SU-DHL-6 (cell line): ENCODE results near the gene CXCL8.

Experiments used
- H2AFZ ChIP-seq: fragments of 200-600 bp; sonication (generic); 2 replicates; pipeline ENCODE4 v1.6.1; 2014; ENCODE audit warnings: low read depth, mild to moderate bottlenecking, moderate library complexity, mixed read lengths, antibody characterized with exemption, low read length; ENCODE audit not compliant: severe bottlenecking
- H3F3A ChIP-seq: fragments of 200-600 bp; shearing (Covaris generic); 2 replicates; pipeline ENCODE4 v1.6.0; 2016; ENCODE audit warnings: antibody characterized with exemption, mild to moderate bottlenecking; ENCODE audit not compliant: insufficient read depth
- H3K27ac ChIP-seq: fragments of 200-600 bp; sonication (generic); 2 replicates; pipeline ENCODE4 v1.5.1; 2016; ENCODE audit warnings: low read depth, mild to moderate bottlenecking, low read length, moderate library complexity, mixed read lengths
- H3K27me3 ChIP-seq: fragments of 200-600 bp; sonication (generic), shearing (Covaris generic); 2 replicates; pipeline ENCODE4 v1.6.0; 2014; ENCODE audit warnings: mild to moderate bottlenecking, low read length
- H3K36me3 ChIP-seq: fragments of 200-600 bp; sonication (generic); 2 replicates; pipeline ENCODE4 v1.6.1; 2014; ENCODE audit warnings: mild to moderate bottlenecking, low read length, mixed read lengths
- H3K4me2 ChIP-seq: fragments of 300-600, 200-600 bp; shearing (Covaris generic), sonication (generic); 2 replicates; pipeline ENCODE4 v1.6.0; 2014; ENCODE audit warnings: low read length, low read depth, mild to moderate bottlenecking; ENCODE audit not compliant: poor library complexity, severe bottlenecking
- H3K4me3 ChIP-seq: fragments of 200-600 bp; sonication (generic); 2 replicates; pipeline ENCODE4 v1.5.1; 2014; ENCODE audit warnings: antibody characterized with exemption, low read length, mild to moderate bottlenecking, mixed read lengths; ENCODE audit not compliant: insufficient read depth, poor library complexity, severe bottlenecking
- H3K79me2 ChIP-seq: fragments of 200-600 bp; sonication (generic); 2 replicates; pipeline ENCODE4 v1.6.1; 2014; ENCODE audit warnings: mild to moderate bottlenecking, low read length, moderate library complexity; ENCODE audit not compliant: insufficient read depth
- H3K9ac ChIP-seq: fragments of 200-600 bp; sonication (generic); 2 replicates; pipeline ENCODE4 v1.7.0; 2014; ENCODE audit warnings: mild to moderate bottlenecking, low read length
- H3K9me2 ChIP-seq: fragments of 200-600 bp; sonication (generic); replicated peaks from 2 replicates; pipeline ENCODE4 v1.6.1; 2014; ENCODE audit warnings: low read length; ENCODE audit not compliant: insufficient read depth
- H3K9me3 ChIP-seq: fragments of 200-600 bp; sonication (generic); 2 replicates; pipeline ENCODE4 v1.6.1; 2014; ENCODE audit warnings: low read length, mixed read lengths; ENCODE audit not compliant: insufficient read depth
- H4K20me1 ChIP-seq: fragments of 200-600 bp; sonication (generic); 2 replicates; pipeline ENCODE4 v1.6.1; 2014; ENCODE audit warnings: low read depth, mild to moderate bottlenecking, antibody characterized with exemption, low read length, moderate library complexity, mixed read lengths
- CTCF ChIP-seq: fragments of 200-600 bp; sonication (generic); IDR thresholded peaks from one replicate; pipeline ENCODE4 v1.5.1; 2017; ENCODE audit warnings: antibody characterized with exemption, mild to moderate bottlenecking, low read length, moderate library complexity; ENCODE audit not compliant: insufficient read depth, poor library complexity, severe bottlenecking
- EZH2phosphoT487 ChIP-seq: fragments of 200-600 bp; sonication (generic), shearing (Covaris generic); conservative IDR thresholded peaks from 2 replicates; pipeline ENCODE4 v1.6.1; 2018; ENCODE audit warnings: mild to moderate bottlenecking, antibody characterized with exemption, low read length, moderate library complexity, mixed read lengths

The CXCL8 gene

GRCh38 chr4:73711989-73712388 is 28.4 kb upstream of the CXCL8 start:
- Histone ChIP-seq H3K4me2 (no peak overlapping the region), H2AFZ (no peak overlapping the region), H3K9me2 (no peaks in the 10 kb centered on the region), H3K79me2 (no peaks in the 10 kb centered on the region), H3K27ac (no peak overlapping the region), H3K9ac (no peak overlapping the region), H3K9me3 (no peaks in the 10 kb centered on the region), H3K27me3 (no peaks in the 10 kb centered on the region), H3K36me3 (no peaks in the 10 kb centered on the region), H4K20me1 (no peaks in the 10 kb centered on the region), H3F3A (no peaks in the 10 kb centered on the region), H3K4me3 (no peak overlapping the region)
- TF ChIP-seq EZH2phosphoT487 (no peak), CTCF (no peak)

- H3K9me3 ChIP-seq, result no peaks in the 10 kb centered on the region
- TF ChIP-seq CTCF (no peak), EZH2phosphoT487 (no peak)
- H3K27ac ChIP-seq, result no peak overlapping the region
- H2AFZ ChIP-seq, result no peak overlapping the region
- no peaks in the 10 kb centered on the region for H3F3A ChIP-seq
- H3K4me3 ChIP-seq, result no peak overlapping the region
- H3K9me2 ChIP-seq, result no peaks in the 10 kb centered on the region
- no peaks in the 10 kb centered on the region for H3K27me3 ChIP-seq
- H3K9ac ChIP-seq, result no peak overlapping the region
- no peaks in the 10 kb centered on the region for H3K36me3 ChIP-seq
- H3K79me2 ChIP-seq, result no peaks in the 10 kb centered on the region
- H4K20me1 ChIP-seq, result no peaks in the 10 kb centered on the region
- H3K4me2 ChIP-seq, result no peak overlapping the region
These were observed 26.7 kb upstream of the CXCL8 start for GRCh38 chr4:73713650-73714049.

- Histone ChIP-seq H3K36me3 (no peaks in the 10 kb centered on the region), H3K4me3 (no peak overlapping the region), H3F3A (no peaks in the 10 kb centered on the region), H3K4me2 (no peak overlapping the region), H4K20me1 (no peaks in the 10 kb centered on the region), H2AFZ (no peak overlapping the region), H3K27me3 (no peaks in the 10 kb centered on the region), H3K9me3 (no peaks in the 10 kb centered on the region), H3K9ac (no peak overlapping the region), H3K9me2 (no peaks in the 10 kb centered on the region), H3K79me2 (no peaks in the 10 kb centered on the region), H3K27ac (no peak overlapping the region)
- no peak for TF ChIP-seq EZH2phosphoT487
- TF ChIP-seq CTCF, result no peak
These were observed 25.7 kb upstream of the CXCL8 start for GRCh38 chr4:73714647-73715046.

GRCh38 chr4:73715659-73716058 is 24.7 kb upstream of the CXCL8 start:
- Histone ChIP-seq H3K79me2 (no peaks in the 10 kb centered on the region), H3K4me3 (no peak overlapping the region), H2AFZ (no peak overlapping the region), H3K27ac (no peak overlapping the region), H3K9me3 (no peaks in the 10 kb centered on the region), H3K27me3 (no peaks in the 10 kb centered on the region), H4K20me1 (no peaks in the 10 kb centered on the region), H3K36me3 (no peaks in the 10 kb centered on the region), H3K9me2 (no peaks in the 10 kb centered on the region), H3K4me2 (no peak overlapping the region), H3F3A (no peaks in the 10 kb centered on the region), H3K9ac (no peak overlapping the region)
- TF ChIP-seq EZH2phosphoT487 (no peak), CTCF (no peak)
